H1 (cell line): Measurements from ENCODE around the gene IL1R1. TPM values are rescaled to one million over a fixed set of nuclear protein-coding genes. Genes with fewer than 3 reads are reported as not detected.

Source experiments
- CTCF ChIA-PET: fragments of 300-600 bp; sonication (Branson Sonifier 250); formaldehyde crosslinking; loops from one replicate; lab custom pipeline; 2021; ENCODE audit not compliant: partially characterized antibody; lab: Charles Lee
- POLR2A ChIA-PET: fragments of 300-600 bp; sonication (Branson Sonifier 250); formaldehyde crosslinking; loops from one replicate; lab custom pipeline; 2021; ENCODE audit warnings: inconsistent platforms; ENCODE audit not compliant: partially characterized antibody; lab: Charles Lee
- DNase-seq, 2 experiments: peaks; one replicate each; pipeline versions ENCODE4 v3.0.0 to v3.0.0-alpha.2; 2010 to 2022; ENCODE audit warnings: low spot score in 2 of 2, low read depth in 1 of 2, mixed read lengths in 1 of 2
- FAIRE-seq: peaks from 2 replicates; lab custom pipeline; 2011; peaks lifted over from hg19 to GRCh38; lab: Jason Lieb, UNC
- H2AFZ ChIP-seq: 2 replicates; pipeline ENCODE4 v1.8.1; 2012; ENCODE audit warnings: low read length, inconsistent platforms
- H2AK5ac ChIP-seq: 2 replicates; pipeline ENCODE4 v1.6.1; 2013; ENCODE audit warnings: low read depth, low read length
- H2BK120ac ChIP-seq: replicated peaks from 2 replicates; pipeline ENCODE3; 2013; ENCODE audit warnings: low read depth, low read length, inconsistent platforms
- H2BK12ac ChIP-seq: 2 replicates; pipeline ENCODE4 v1.6.1; 2013; ENCODE audit warnings: low read depth, low read length
- H2BK15ac ChIP-seq: 2 replicates; pipeline ENCODE4 v1.6.1; 2013; ENCODE audit warnings: low read length
- H2BK20ac ChIP-seq: 2 replicates; pipeline ENCODE4 v1.6.1; 2013; ENCODE audit warnings: low read length
- H2BK5ac ChIP-seq: 2 replicates; pipeline ENCODE4 v1.6.1; 2013; ENCODE audit warnings: low read depth, low read length
- H3K14ac ChIP-seq: 2 replicates; pipeline ENCODE4 v1.6.1; 2013; ENCODE audit warnings: inconsistent platforms; ENCODE audit not compliant: insufficient read length
- H3K18ac ChIP-seq: 2 replicates; pipeline ENCODE4 v1.6.1; 2013; ENCODE audit warnings: low read length; ENCODE audit errors: extremely low read depth
- H3K23ac ChIP-seq: 2 replicates; pipeline ENCODE4 v1.6.1; 2013; ENCODE audit warnings: inconsistent platforms; ENCODE audit not compliant: insufficient read length
- H3K23me2 ChIP-seq: 2 replicates; pipeline ENCODE4 v1.6.1; 2013; ENCODE audit warnings: low read depth, low read length
- H3K27ac ChIP-seq: 2 replicates; pipeline ENCODE4 v1.6.1; 2011; ENCODE audit warnings: low read depth, low read length, inconsistent platforms
- H3K27me3 ChIP-seq, 4 experiments: replicated peaks in 1 of 4; 1 replicate in 1 of 4; 2 replicates in 3 of 4; pipeline versions ENCODE4 v1.6.1 to v1.8.1; 2011 to 2013; ENCODE audit warnings: low read length in 3 of 4, mild to moderate bottlenecking in 3 of 4, inconsistent platforms in 2 of 4, mixed read lengths in 2 of 4, moderate library complexity in 1 of 4; ENCODE audit not compliant: control insufficient read depth in 3 of 4, insufficient read depth in 3 of 4; ENCODE audit errors: extremely low read depth in 1 of 4
- H3K36me3 ChIP-seq, 4 experiments: 2 replicates each; pipeline versions ENCODE4 v1.6.1 to v1.8.1; 2011 to 2013; ENCODE audit warnings: mild to moderate bottlenecking in 4 of 4, low read length in 3 of 4, moderate library complexity in 2 of 4, control low read depth in 1 of 4, inconsistent platforms in 1 of 4; ENCODE audit not compliant: insufficient read depth in 4 of 4, control insufficient read depth in 2 of 4
- H3K4ac ChIP-seq: replicated peaks from 2 replicates; pipeline ENCODE3; 2013; ENCODE audit warnings: low read length, low read depth, mixed read lengths, inconsistent platforms; ENCODE audit not compliant: insufficient read length
- H3K4me1 ChIP-seq, 4 experiments: replicated peaks in 1 of 4; 1 replicate in 1 of 4; 2 replicates in 3 of 4; pipeline versions ENCODE4 v1.6.1 to v1.8.1; 2011 to 2013; ENCODE audit warnings: low read length in 3 of 4, inconsistent platforms in 2 of 4, mixed read lengths in 1 of 4; ENCODE audit not compliant: insufficient read depth in 4 of 4, control insufficient read depth in 3 of 4
- H3K4me2 ChIP-seq, 2 experiments: 2 replicates each; pipeline versions ENCODE4 v1.6.1 to v1.8.1; 2011 to 2013; ENCODE audit warnings: low read depth in 2 of 2, low read length in 2 of 2, control low read depth in 1 of 2, inconsistent platforms in 1 of 2, mild to moderate bottlenecking in 1 of 2; ENCODE audit not compliant: insufficient read depth in 1 of 2
- H3K4me3 ChIP-seq, 4 experiments: fragments of 200-600, 300-600 bp in 1 of 4; sonication (generic), shearing (Covaris generic), sonication (Bioruptor Twin) in 1 of 4; 2 replicates each; pipeline versions ENCODE4 v1.5.1 to v1.8.1; 2011 to 2016; ENCODE audit warnings: low read length in 4 of 4, low read depth in 3 of 4, control low read depth in 2 of 4, inconsistent platforms in 2 of 4, mild to moderate bottlenecking in 2 of 4, mixed read lengths in 1 of 4, moderate library complexity in 1 of 4; ENCODE audit not compliant: insufficient read depth in 2 of 4; ENCODE audit errors: extremely low read depth in 1 of 4
- H3K56ac ChIP-seq: replicated peaks from 2 replicates; pipeline ENCODE3; 2013; ENCODE audit warnings: low read depth, mild to moderate bottlenecking, mixed read lengths, low read length, inconsistent platforms; ENCODE audit not compliant: insufficient read length
- H3K79me1 ChIP-seq: 2 replicates; pipeline ENCODE4 v1.6.1; 2013; ENCODE audit warnings: low read depth, low read length, control low read depth
- H3K79me2 ChIP-seq, 2 experiments: 2 replicates each; pipeline versions ENCODE4 v1.6.1 to v1.8.1; 2012 to 2013; ENCODE audit warnings: low read length in 2 of 2, mild to moderate bottlenecking in 2 of 2, inconsistent platforms in 1 of 2; ENCODE audit not compliant: insufficient read depth in 2 of 2, control insufficient read depth in 1 of 2
- H3K9ac ChIP-seq, 4 experiments: replicated peaks in 1 of 4; 1 replicate in 1 of 4; 2 replicates in 3 of 4; pipeline versions ENCODE4 v1.6.1 to v1.8.1; 2011 to 2013; ENCODE audit warnings: low read depth in 3 of 4, low read length in 3 of 4, control low read depth in 2 of 4, mild to moderate bottlenecking in 2 of 4, moderate library complexity in 2 of 4, inconsistent platforms in 1 of 4; ENCODE audit errors: extremely low read depth in 1 of 4
- H3K9me3 ChIP-seq, 2 experiments: 2 replicates each; pipeline versions ENCODE4 v1.6.1 to v1.8.1; 2012 to 2013; ENCODE audit warnings: mild to moderate bottlenecking in 2 of 2, moderate library complexity in 2 of 2, control low read depth in 1 of 2, inconsistent platforms in 1 of 2, low read depth in 1 of 2, low read length in 1 of 2, mixed read lengths in 1 of 2; ENCODE audit not compliant: insufficient read depth in 2 of 2
- H4K20me1 ChIP-seq, 2 experiments: replicated peaks in 1 of 2; 2 replicates each; pipeline versions ENCODE3 to v1.8.1; 2011 to 2013; ENCODE audit warnings: inconsistent platforms in 2 of 2, low read length in 2 of 2, mild to moderate bottlenecking in 1 of 2; ENCODE audit not compliant: insufficient read depth in 2 of 2, control insufficient read depth in 1 of 2
- H4K5ac ChIP-seq: 2 replicates; pipeline ENCODE4 v1.6.1; 2013; ENCODE audit warnings: low read length, low read depth, mixed read lengths, inconsistent platforms; ENCODE audit not compliant: insufficient read length
- H4K8ac ChIP-seq: 2 replicates; pipeline ENCODE4 v1.8.0; 2013; ENCODE audit warnings: mild to moderate bottlenecking, moderate library complexity, low read length, inconsistent platforms; ENCODE audit not compliant: insufficient read depth; ENCODE audit errors: extremely low read depth
- H4K91ac ChIP-seq: replicated peaks from 2 replicates; pipeline ENCODE3; 2013; ENCODE audit warnings: low read length, mixed read lengths, inconsistent platforms; ENCODE audit not compliant: insufficient read length
- EGR1 ChIP-seq: IDR thresholded peaks from 2 replicates; pipeline ENCODE4 v1.6.1; 2011; ENCODE audit warnings: low read depth, low read length, borderline replicate concordance
- FOSL1 ChIP-seq: IDR thresholded peaks from 2 replicates; pipeline ENCODE4 v1.6.1; 2011; ENCODE audit warnings: mild to moderate bottlenecking, low read depth, low read length, moderate library complexity; ENCODE audit not compliant: insufficient read depth
- GTF2F1 ChIP-seq: IDR thresholded peaks from 2 replicates; pipeline ENCODE4 v1.6.1; 2012; ENCODE audit warnings: low read depth, low read length, improper control_type of control experiment, borderline replicate concordance
- WGBS, 2 experiments: shearing (Covaris generic) in 1 of 2; methylation state at CpG; one replicate each; pipeline versions ENCODE4 v1.1.6 to v1.1.7; 2013 to 2015; ENCODE audit warnings: low lambda C conversion rate in 2 of 2, mixed read lengths in 2 of 2, inconsistent platforms in 1 of 2, low coverage in 1 of 2, missing lambda C conversion rate in 1 of 2; ENCODE audit not compliant: insufficient replicate concordance in 2 of 2, insufficient coverage in 1 of 2, insufficient read length in 1 of 2; ENCODE audit errors: extremely low coverage in 1 of 2, missing lambda C conversion rate in 1 of 2; 5-methylcytosine and 5-hydroxymethylcytosine counted together
- polyA plus RNA-seq, 7 experiments: library from polyadenylated mRNA; depleted of rRNA in 3 of 7; stranded (reverse) in 5 of 7; unstranded in 2 of 7; fragments of >200 nt in 5 of 7; fragments of 200-250 nt in 2 of 7; gene quantifications; 1 replicate in 5 of 7; 2 replicates in 1 of 7; 4 replicates in 1 of 7; pipeline versions ENCODE4 v1.2.1 to v1.2.3, GENCODE V29; 2011 to 2013; ENCODE audit warnings: missing spikeins in 2 of 7, mixed read lengths in 2 of 7
- total RNA-seq: library from RNA; stranded (reverse); fragmentation: NEBNext Ultra II Directional; extraction: Animal tissue kit (Norgen Biotek cat#: 25700); gene quantifications from 2 replicates; pipeline ENCODE4 v1.2.1, GENCODE V29; 2021

Gene IL1R1
- total and polyA plus RNA-seq, 2 of the 8 experiments (the other 6 are each of a cell fraction or from before 2014, with no cell fraction given): 0.34 to 0.47 TPM

DNA sequence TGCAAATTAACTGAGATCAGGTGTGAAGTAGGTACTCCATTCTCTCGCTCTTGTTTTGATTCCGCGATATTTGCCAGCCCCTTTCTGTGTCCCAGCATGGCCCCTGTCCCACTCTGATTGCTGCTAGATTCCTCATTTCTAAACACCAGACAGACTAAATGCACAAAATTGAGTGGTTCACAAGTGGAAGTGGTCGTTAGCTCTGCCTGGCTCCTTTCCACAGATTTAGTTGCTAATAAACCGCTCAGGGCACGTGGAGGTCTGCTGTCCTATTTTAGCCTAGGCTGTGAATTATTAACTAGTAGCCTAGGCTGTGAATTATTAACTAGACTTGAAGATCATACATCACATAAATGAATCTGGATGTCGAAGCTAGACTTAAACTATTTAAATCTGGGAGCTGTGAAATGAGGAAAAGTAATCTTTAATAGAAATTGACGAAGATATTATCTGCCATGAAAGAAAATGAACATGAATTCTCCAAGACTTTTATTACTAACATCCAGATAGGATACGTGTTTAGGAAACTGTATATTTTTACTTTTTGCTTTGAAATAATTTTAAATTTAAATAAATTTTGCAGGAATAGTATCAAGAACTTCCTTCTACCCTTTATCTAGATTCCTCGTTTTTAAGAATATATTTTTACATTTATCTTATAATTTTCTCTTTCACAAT lies 48.0 kb downstream of the IL1R1 start:
- Histone ChIP-seq H4K8ac (no peak overlapping the region), H3K14ac (no peak overlapping the region), H3K9me3 (no peaks in the 10 kb centered on the region), H2BK12ac (no peak overlapping the region), H3K4me3 (no peak overlapping the region), H3K27me3 (peaks cover 1 to 18% (median 15%) of the 10 kb centered on the region in 4 experiments), H2AFZ (no peak overlapping the region), H3K27ac (no peak overlapping the region), H4K91ac (no peak overlapping the region), H3K79me1 (no peaks in the 10 kb centered on the region), H3K56ac (no peak overlapping the region), H3K4ac (no peak overlapping the region), H2BK5ac (no peak overlapping the region), H3K23me2 (no peaks in the 10 kb centered on the region), H3K4me1 (no peaks in the 10 kb centered on the region), H4K5ac (no peak overlapping the region), H3K79me2 (no peaks in the 10 kb centered on the region), H3K18ac (no peak overlapping the region), H2BK20ac (no peak overlapping the region), H3K23ac (no peak overlapping the region), H4K20me1 (no peaks in the 10 kb centered on the region), H3K9ac (no peak overlapping the region), H2AK5ac (no peak overlapping the region), H2BK15ac (no peak overlapping the region), H3K36me3 (no peaks in the 10 kb centered on the region), H2BK120ac (no peak overlapping the region), H3K4me2 (no peak overlapping the region)
- DNase-seq: no peak
- CTCF ChIA-PET: interaction anchor here (1.3 kb wide), 1 partner anchor 50 kb away, joined by 4 read pairs; no protein-coding TSS in a partner anchor
- 87% methylated on average over 10 of the region's 10 CpGs; no CpG with 5 or more reads in 1 of the 2 experiments for WGBS, 2 experiments
- no peak for FAIRE-seq
- POLR2A ChIA-PET: no interaction called here
- TF ChIP-seq EGR1 (no peak), FOSL1 (no peak), GTF2F1 (no peak)
